G401.6 (cell line): ENCODE data around the gene LEMD2.

ENCODE experiments used
- FAIRE-seq: peaks from 2 replicates; lab custom pipeline; 2012; peaks lifted over from hg19 to GRCh38; lab: Jason Lieb, UNC

Gene LEMD2

GRCh38 chr6:33819021-33819420, 30.1 kb upstream of the LEMD2 start:
- no peak for FAIRE-seq

- no peak for FAIRE-seq
These were observed 29.4 kb upstream of the LEMD2 start for GRCh38 chr6:33818293-33818692.

- FAIRE-seq: no peak
These were observed 28.6 kb upstream of the LEMD2 start for GRCh38 chr6:33817489-33817888.

- no peak for FAIRE-seq
These were observed 28.0 kb upstream of the LEMD2 start for GRCh38 chr6:33816911-33817310.

GRCh38 chr6:33815854-33816253, 26.9 kb upstream of the LEMD2 start:
- FAIRE-seq: no peak

GRCh38 chr6:33813990-33814985, 25.4 kb upstream of the LEMD2 start:
- FAIRE-seq: no peak

GRCh38 chr6:33813246-33813904, 24.4 kb upstream of the LEMD2 start:
- FAIRE-seq: no peak

- FAIRE-seq: no peak
These were observed 23.7 kb upstream of the LEMD2 start for GRCh38 chr6:33812669-33813068.

- no peak for FAIRE-seq
These were observed 20.7 kb upstream of the LEMD2 start for GRCh38 chr6:33809594-33809993.

- no peak for FAIRE-seq
These were observed 19.8 kb upstream of the LEMD2 start for GRCh38 chr6:33808641-33809180.

- FAIRE-seq: no peak
These were observed 18.7 kb upstream of the LEMD2 start for GRCh38 chr6:33807606-33808005.

- no peak for FAIRE-seq
These were observed 17.9 kb upstream of the LEMD2 start for GRCh38 chr6:33806841-33807240.

GRCh38 chr6:33803571-33804053, 14.7 kb upstream of the LEMD2 start, which contains the start of gene MLN:
MLN (minus strand) TSS chr6:33804003; CDS start chr6:33801163, 2,840 bp downstream.
- no peak for FAIRE-seq

- FAIRE-seq: no peak
These were observed 13.4 kb upstream of the LEMD2 start for GRCh38 chr6:33802186-33802958.

GRCh38 chr6:33801611-33802010, 12.7 kb upstream of the LEMD2 start:
- FAIRE-seq: no peak

GRCh38 chr6:33800248-33800969, 11.5 kb upstream of the LEMD2 start:
- FAIRE-seq: no peak

GRCh38 chr6:33799454-33800113, 10.7 kb upstream of the LEMD2 start:
- FAIRE-seq: no peak

GRCh38 chr6:33798343-33798848, 9.5 kb upstream of the LEMD2 start:
- FAIRE-seq: no peak

- no peak for FAIRE-seq
These were observed 8.9 kb upstream of the LEMD2 start for GRCh38 chr6:33797626-33798342.
